Stimulated activated CD4-positive, alpha-beta T cell treated with anti-CD3 and anti-CD28 coated beads, Interleukin-2, amount 100 ng/mL, for 24 hours (primary cell): ENCODE data around the gene SIDT1.
"Not testable (repeated sequence)": the region's sequence is repeated elsewhere in the genome, so short reads cannot be mapped to it uniquely, and the experiment has no call there.

Experiments
- DNase-seq, 2 donors: peaks; one replicate each; pipeline ENCODE4 v3.0.0-alpha.2; 2020

The SIDT1 gene

GRCh38 chr3:113600418-113601182 is 68.2 kb downstream of the SIDT1 start:
- no peak for DNase-seq

GRCh38 chr3:113601240-113601639 is 68.9 kb downstream of the SIDT1 start:
- no peak for DNase-seq

GRCh38 chr3:113602256-113602655 is 69.9 kb downstream of the SIDT1 start:
- no peak for DNase-seq

GRCh38 chr3:113602836-113603235 is 70.5 kb downstream of the SIDT1 start:
- DNase-seq: no peak

GRCh38 chr3:113606539-113607218 is 74.3 kb downstream of the SIDT1 start:
- peak; percentile 23 to 32 for DNase-seq

GRCh38 chr3:113607219-113607596 is 74.9 kb downstream of the SIDT1 start:
- no peak for DNase-seq

- no peak for DNase-seq
Measured at GRCh38 chr3:113614402-113614801, 82.0 kb downstream of the SIDT1 start.

- DNase-seq: no peak
Measured at GRCh38 chr3:113615976-113616375, 83.6 kb downstream of the SIDT1 start.

- DNase-seq: no peak
Measured at GRCh38 chr3:113617726-113618125, 85.4 kb downstream of the SIDT1 start.

GRCh38 chr3:113620091-113620490 is 87.7 kb downstream of the SIDT1 start:
- DNase-seq: no peak

- no peak for DNase-seq
Measured at GRCh38 chr3:113623324-113623723, 91.0 kb downstream of the SIDT1 start.

GRCh38 chr3:113623811-113624210 is 91.5 kb downstream of the SIDT1 start:
- DNase-seq: no peak

- no peak for DNase-seq
Measured at GRCh38 chr3:113625834-113626233, 93.5 kb downstream of the SIDT1 start.

GRCh38 chr3:113626503-113627371 is 94.4 kb downstream of the SIDT1 start:
- peak in 1 of 2 donors; percentile 4 for DNase-seq

GRCh38 chr3:113628316-113628715 is 96.0 kb downstream of the SIDT1 start:
- no peak for DNase-seq

GRCh38 chr3:113628788-113629187 is 96.4 kb downstream of the SIDT1 start:
- DNase-seq: no peak

GRCh38 chr3:113629584-113630421 is 97.4 kb downstream of the SIDT1 start:
- DNase-seq: no peak

- no peak for DNase-seq
Measured at GRCh38 chr3:113630956-113631542, 98.7 kb downstream of the SIDT1 start.

- DNase-seq: no peak
Measured at GRCh38 chr3:113631573-113631972, 99.2 kb downstream of the SIDT1 start.

GRCh38 chr3:113634782-113635474 is 102.6 kb downstream of the SIDT1 start:
- DNase-seq: no peak

GRCh38 chr3:113636034-113636433 is 103.7 kb downstream of the SIDT1 start:
- DNase-seq: not testable (repeated sequence)

GRCh38 chr3:113637756-113638155 is 105.4 kb downstream of the SIDT1 start:
- DNase-seq: no peak
